Hindlimb muscle (tissue), 1 donor: Measurements from ENCODE around the gene MAGEL2. TPM values are rescaled to one million over a fixed set of nuclear protein-coding genes. Genes with fewer than 3 reads are reported as not detected.
"Not testable (repeated sequence)": the region's sequence is repeated elsewhere in the genome, so short reads cannot be mapped to it uniquely, and the experiment has no call there.

Source experiments
- DNase-seq: peaks from one replicate; pipeline ENCODE4 v3.0.0-alpha.2; 2013
- polyA plus RNA-seq: library from polyadenylated mRNA; unstranded; fragments of 120-200 nt; gene quantifications from one replicate; pipeline ENCODE4 v1.2.1, GENCODE V29; 2013; ENCODE audit not compliant: insufficient read length

MAGEL2 gene
- polyA plus RNA-seq, 1 donor = 21.3 TPM

- no peak for DNase-seq
These were observed 41.4 kb downstream of the MAGEL2 start for GRCh38 chr15:23606226-23606625.

GRCh38 chr15:23602124-23602523 is 45.5 kb downstream of the MAGEL2 start:
- DNase-seq = no peak

GRCh38 chr15:23599053-23599452 is 48.6 kb downstream of the MAGEL2 start:
- no peak for DNase-seq

GRCh38 chr15:23597278-23597677 is 50.4 kb downstream of the MAGEL2 start:
- DNase-seq = not testable (repeated sequence)

- no peak for DNase-seq
These were observed 50.9 kb downstream of the MAGEL2 start for GRCh38 chr15:23596736-23597135.

- no peak for DNase-seq
These were observed 52.3 kb downstream of the MAGEL2 start for GRCh38 chr15:23595368-23595767.

GRCh38 chr15:23594252-23594770 is 53.4 kb downstream of the MAGEL2 start:
- no peak for DNase-seq

Other genes with a start within 250 kb of the MAGEL2 start
- gene GOLGA6L2, start 200.6 kb downstream of the MAGEL2 start, polyA plus RNA-seq = not detected
- gene MKRN3, start 82.2 kb downstream of the MAGEL2 start, polyA plus RNA-seq = 2.4 TPM
- 209 TPM for gene NDN, start 39.4 kb upstream of the MAGEL2 start, polyA plus RNA-seq